Stimulated activated CD4-positive, alpha-beta T cell treated with anti-CD3 and anti-CD28 coated beads, Interleukin-4, amount 100 ng/mL, for 48 hours (primary cell): Measurements from ENCODE around the gene GPC6.

Experiments
- DNase-seq, 2 donors: peaks; one replicate each; pipeline ENCODE4 v3.0.0-alpha.2; 2020; ENCODE audit warnings: low read depth in 2 of 2

The GPC6 gene

GRCh38 chr13:94168783-94169453 lies 942.3 kb downstream of the GPC6 start:
- DNase-seq: no peak

GRCh38 chr13:94169454-94170144 lies 943.0 kb downstream of the GPC6 start:
- DNase-seq: no peak

GRCh38 chr13:94170145-94170571 lies 943.6 kb downstream of the GPC6 start:
- no peak for DNase-seq

GRCh38 chr13:94172416-94172815 lies 945.8 kb downstream of the GPC6 start:
- DNase-seq: no peak

- no peak for DNase-seq
These were observed 946.8 kb downstream of the GPC6 start for GRCh38 chr13:94173312-94173854.

- DNase-seq: no peak
These were observed 947.4 kb downstream of the GPC6 start for GRCh38 chr13:94174009-94174408.

- DNase-seq: no peak
These were observed 948.5 kb downstream of the GPC6 start for GRCh38 chr13:94175076-94175475.

GRCh38 chr13:94176561-94176960 lies 950.0 kb downstream of the GPC6 start:
- DNase-seq: no peak

- DNase-seq: no peak
These were observed 950.4 kb downstream of the GPC6 start for GRCh38 chr13:94177041-94177440.

- no peak for DNase-seq
These were observed 952.1 kb downstream of the GPC6 start for GRCh38 chr13:94178625-94179244.

- no peak for DNase-seq
These were observed 955.0 kb downstream of the GPC6 start for GRCh38 chr13:94181461-94182107.

- no peak for DNase-seq
These were observed 955.7 kb downstream of the GPC6 start for GRCh38 chr13:94182185-94182761.

- no peak for DNase-seq
These were observed 959.9 kb downstream of the GPC6 start for GRCh38 chr13:94186470-94186869.

GRCh38 chr13:94188201-94188854 lies 961.7 kb downstream of the GPC6 start:
- DNase-seq: no peak

- no peak for DNase-seq
These were observed 965.9 kb downstream of the GPC6 start for GRCh38 chr13:94192431-94192975.

GRCh38 chr13:94195715-94196114 lies 969.1 kb downstream of the GPC6 start:
- no peak for DNase-seq

- no peak for DNase-seq
These were observed 969.8 kb downstream of the GPC6 start for GRCh38 chr13:94196413-94196812.

- no peak for DNase-seq
These were observed 972.1 kb downstream of the GPC6 start for GRCh38 chr13:94198681-94199080.

GRCh38 chr13:94199135-94199534 lies 972.5 kb downstream of the GPC6 start:
- DNase-seq: no peak

- no peak for DNase-seq
These were observed 974.4 kb downstream of the GPC6 start for GRCh38 chr13:94201022-94201421.

- no peak for DNase-seq
These were observed 977.6 kb downstream of the GPC6 start for GRCh38 chr13:94204163-94204562.
